NCI-H2029 (cell line): ENCODE results near the gene CXXC5.

Experiments used
- DNase-seq: peaks from one replicate; lab custom pipeline; 2025; lab: John Stamatoyannopoulos, UW

CXXC5 gene

DNA sequence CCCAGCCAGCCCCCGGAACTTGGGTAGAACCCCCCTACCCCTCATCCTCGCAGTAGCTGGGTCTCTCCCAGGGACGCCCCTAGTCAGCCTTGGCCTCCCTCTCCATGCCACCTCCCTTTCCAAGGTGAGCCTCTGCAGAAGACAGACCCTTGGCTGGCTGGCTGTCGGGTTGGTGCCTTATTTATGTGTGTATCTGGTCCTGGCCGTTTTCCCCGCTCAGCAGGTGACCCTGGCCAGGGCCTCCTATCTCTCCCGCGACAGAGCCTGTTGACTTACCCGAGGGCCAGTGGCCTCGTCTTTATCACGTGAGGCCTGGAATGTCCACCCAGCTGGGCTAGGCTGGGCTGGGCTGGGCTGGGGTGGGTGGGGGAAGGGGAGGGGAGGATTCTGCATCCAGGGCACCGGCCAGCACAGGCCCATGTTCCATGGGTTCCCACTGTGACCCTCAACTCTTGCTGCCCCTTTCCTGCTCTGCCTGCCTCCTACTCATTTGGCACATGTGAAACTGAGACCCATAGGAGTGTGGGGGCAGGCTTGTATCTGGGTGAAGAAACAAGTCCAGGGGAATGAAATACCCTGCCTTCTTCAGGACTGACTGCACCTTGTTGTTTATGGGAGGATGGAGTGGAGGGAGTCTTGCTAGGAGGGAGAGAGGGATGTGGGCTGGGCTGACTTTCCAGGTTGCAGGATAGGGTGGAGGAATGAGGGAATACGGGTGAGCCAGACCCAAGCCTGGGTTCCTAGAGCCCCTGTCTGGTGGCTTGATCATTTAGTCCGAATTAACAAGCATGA lies 3.1 kb downstream of the CXXC5 start:
- no peak for DNase-seq

DNA sequence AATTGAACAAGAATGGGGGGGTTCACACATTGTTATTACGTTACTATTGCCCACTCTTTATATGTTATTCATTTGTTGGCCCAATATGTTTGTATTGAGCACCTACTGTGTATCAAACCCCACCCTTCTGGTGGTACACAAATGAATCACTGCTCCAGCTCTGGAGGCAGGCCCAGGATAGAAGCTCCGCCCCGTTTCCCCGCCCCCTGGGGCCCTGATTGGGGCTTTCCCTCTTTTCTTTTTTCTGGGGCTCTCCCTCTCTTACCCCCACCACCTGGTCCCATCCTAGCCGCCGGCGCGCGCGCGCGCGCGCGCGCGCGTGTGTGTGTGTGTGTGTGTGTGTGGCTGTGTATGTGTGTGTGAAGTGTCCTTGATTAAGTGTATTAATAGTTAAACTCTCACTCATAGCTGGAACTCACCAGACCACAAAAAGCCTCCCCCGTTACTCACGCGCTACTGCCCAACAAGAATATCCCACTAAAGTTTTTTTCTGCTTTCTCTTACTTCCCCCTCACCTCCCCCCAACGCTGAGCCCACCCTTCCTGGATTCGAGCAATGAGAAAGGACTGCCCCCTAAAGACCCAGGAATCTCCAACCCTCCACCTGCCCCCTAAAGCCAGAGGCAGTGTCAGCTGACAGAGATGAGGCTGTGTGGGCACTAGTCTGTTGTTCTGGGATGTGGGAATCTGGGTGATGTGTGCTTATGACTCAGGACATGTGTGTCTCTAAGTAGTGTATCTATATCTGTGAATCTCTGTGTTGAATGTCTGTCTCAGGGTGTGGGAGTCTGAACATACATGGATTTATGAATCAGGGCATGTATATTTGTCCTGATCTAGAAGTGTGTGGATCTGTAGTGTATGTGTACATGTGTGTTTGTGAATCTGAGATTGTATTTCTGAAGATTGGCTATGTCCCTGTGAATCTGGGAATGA lies 4.0 kb downstream of the CXXC5 start:
- DNase-seq, result no peak

DNA sequence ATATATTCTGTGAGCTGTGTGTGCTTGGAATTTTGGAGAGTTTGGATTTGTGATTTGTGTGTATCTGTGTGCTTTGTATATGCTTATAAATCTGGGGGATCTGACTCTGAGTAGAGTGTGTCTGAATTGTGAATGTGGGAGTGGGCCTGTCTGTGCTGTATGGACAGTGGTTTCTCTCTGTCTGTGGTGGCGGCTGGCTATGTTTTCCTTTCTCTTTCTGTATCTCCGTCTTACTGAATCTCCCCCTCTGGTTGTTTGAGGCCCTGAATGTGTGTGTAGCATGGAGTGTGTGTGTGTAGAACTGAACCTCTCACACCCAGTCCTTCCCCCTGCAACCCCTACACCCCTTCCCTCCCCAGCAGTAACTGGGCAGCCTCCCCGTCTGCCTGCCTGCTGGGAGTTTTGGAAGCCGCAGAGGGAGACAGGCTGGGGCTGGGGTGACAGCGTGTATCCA lies 4.7 kb downstream of the CXXC5 start:
- no peak for DNase-seq

DNA sequence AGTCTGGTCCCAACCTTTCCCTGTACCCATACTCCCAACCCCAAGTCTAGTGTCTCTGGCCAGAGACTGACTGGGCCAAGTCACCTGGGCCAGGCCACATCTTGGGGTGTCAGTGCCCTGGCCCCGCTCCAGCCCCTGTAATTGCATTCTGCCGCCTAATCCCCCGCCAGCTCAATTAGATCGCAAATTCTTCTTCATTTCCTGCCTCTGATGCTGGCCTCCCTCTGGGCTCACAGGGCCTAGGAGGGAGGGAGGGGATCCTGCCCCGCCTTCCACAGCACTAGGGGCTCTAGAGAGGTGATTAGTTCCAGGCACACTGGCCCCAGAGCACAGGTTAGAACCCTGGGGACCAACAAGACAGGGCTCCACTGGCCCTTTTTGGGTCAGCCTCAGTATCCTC lies 5.5 kb downstream of the CXXC5 start:
- no peak for DNase-seq

DNA sequence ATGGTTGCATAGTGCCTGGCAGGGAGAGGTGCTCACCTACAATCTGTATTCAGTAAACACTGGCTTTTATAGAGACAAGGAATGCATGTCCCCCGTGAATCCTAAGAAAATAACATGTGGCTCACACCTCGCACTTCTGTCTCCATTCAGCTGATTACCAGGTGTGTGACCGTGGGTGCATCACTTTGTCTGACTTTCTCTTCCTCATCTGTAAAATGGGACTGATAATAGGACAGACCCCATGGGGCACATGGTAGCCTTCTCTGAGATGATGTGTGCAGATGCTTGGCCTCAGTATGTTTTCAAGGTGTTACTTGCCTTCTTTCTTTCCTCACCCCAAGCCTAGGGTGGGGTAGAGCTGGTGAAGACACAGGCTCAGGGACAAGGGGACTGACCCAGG lies 6.3 kb downstream of the CXXC5 start:
- DNase-seq, result no peak

- DNase-seq, result no peak
Measured at GRCh38 chr5:139654871-139655491, 6.8 kb downstream of the CXXC5 start.

DNA sequence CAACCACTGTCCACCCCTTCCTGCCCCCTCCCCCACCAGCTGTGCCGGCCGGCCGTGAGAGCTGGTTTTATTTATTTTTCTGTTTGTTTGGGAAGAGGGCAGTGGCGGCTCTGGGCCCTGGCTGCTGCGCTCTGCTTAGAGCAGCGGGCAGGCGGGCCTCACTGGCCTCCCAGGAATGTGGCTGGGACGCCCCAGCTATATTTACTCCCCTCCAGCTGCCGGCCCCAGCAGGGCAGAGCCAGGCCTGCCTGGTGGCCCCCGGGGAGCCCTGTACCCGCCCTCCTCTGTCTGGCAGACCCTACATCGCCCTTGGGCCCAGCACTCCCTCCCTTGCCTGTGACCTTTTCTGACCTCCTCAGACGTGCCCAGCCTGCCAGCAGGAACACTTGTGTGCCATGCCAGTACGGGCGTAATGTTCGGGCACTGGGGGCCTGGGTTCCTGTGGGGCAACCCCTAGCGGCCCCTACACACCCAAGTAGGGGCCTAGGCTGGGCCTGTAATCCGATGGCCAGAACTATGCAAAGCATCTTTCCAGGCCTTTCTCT lies 7.7 kb downstream of the CXXC5 start:
- DNase-seq, result no peak

DNA sequence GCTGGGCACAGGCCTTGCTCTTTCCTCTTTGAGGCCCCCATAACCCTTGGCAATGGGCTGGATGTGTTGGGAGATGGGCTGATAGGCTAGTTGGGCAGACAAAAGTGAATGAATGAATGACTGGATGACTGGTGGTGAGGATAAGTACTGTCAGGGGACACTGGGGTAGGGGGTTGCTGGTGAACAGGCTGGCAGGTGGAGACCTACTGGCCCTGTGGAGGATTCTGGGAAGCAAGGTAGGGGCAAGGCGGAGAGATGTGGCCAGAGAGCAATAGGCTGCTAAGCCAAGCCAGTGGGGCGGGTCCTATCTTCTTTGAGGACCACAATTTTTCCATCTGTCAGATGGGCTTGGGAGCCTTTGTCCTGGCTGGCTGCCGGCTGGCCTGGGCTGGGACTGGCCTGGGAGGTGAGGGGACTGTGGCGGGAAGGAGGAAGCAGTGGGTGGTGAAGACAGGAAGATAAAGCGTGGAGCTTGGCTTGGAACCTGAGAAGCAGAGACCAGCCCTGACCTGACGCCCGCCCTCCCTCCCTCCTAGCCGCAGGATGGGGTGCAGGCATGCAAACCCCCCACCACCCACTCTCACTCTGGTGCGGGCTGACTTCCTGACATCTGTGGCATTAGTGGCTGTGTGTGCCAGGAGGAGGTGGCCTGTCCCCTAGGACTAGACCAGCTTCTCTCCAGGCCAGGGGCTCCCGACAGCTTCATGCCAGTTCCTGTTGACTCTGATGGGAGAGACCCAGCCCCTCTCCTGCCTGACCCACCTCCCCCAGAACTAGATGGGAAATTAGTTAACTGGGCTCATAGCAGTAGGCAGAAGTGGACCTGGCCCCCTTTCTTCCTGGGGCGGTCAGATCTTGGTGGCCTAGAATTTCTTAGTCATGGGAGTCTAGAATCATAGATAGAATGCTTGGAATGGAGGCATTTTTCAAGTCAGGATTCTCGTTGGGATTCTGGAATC lies 9.5 kb downstream of the CXXC5 start:
- DNase-seq, result no peak

DNA sequence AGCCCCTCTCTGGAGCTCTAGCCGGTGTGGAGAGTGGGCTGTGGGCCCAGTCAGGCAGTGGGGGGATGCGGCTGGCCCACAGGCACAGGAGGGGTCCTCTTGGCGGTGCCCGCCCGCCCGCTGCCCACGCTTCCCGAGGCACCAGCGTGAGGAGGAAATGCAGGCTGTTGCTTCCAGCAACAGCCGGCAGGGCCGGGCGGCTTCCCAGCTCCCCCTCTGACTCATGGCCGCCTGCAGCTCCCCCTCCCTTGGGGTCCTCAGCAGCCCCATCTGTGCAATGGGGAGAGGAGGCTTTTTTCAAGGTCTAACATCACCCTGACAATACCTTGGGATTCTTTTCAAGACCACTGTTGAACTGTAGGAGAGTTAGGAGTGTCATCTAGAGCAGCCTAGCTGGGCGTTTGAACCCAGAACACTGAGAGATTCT lies 10.4 kb downstream of the CXXC5 start:
- no peak for DNase-seq

GRCh38 chr5:139658928-139659667 lies 10.9 kb downstream of the CXXC5 start:
- DNase-seq, result no peak

GRCh38 chr5:139659695-139660101 lies 11.5 kb downstream of the CXXC5 start:
- DNase-seq, result no peak

GRCh38 chr5:139660105-139660922 lies 12.2 kb downstream of the CXXC5 start:
- DNase-seq, result peak; percentile 45

- no peak for DNase-seq
Measured at GRCh38 chr5:139660923-139661814, 13.0 kb downstream of the CXXC5 start.

- DNase-seq, result no peak
Measured at GRCh38 chr5:139662617-139663016, 14.5 kb downstream of the CXXC5 start.

- no peak for DNase-seq
Measured at GRCh38 chr5:139663207-139664085, 15.3 kb downstream of the CXXC5 start.

DNA sequence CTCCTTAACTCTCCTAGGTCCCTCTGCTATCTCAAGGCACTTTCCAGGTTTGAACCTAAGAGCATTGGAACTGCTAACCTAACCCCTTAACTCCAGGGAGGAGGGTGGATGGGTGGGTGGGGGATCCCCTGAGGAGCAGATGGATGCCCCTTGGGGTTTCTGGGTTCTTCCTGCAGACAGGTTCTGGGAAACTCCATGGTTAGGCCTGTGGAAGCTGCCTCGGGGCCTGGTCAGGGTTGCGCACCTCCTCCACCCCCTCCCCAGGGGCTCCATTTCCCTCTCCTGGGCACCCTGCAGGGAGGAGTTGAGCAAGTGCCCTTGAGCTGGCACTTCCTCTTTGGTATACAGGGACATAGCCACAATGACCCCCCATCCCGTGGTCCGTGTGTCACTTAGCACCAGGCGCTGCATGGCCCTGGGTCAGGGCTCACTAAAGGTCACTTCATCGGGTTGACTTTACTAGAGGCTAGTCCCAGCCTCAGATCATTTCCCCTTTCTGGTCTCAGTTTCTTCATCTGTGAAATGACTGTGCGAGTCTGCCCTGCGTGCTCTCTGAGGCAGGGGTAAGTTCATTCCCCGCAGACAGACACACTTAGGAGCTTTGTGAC lies 16.0 kb downstream of the CXXC5 start:
- no peak for DNase-seq
